Mucosa of stomach (tissue), 1 donor: ENCODE data around the gene ADAM8.

Source experiments
- H3K27me3 ChIP-seq: one replicate; pipeline ENCODE4 v1.7.0; 2013; ENCODE audit warnings: mild to moderate bottlenecking, low read length; ENCODE audit not compliant: control insufficient read depth, insufficient read depth
- H3K36me3 ChIP-seq: one replicate; pipeline ENCODE4 v1.7.0; 2013; ENCODE audit warnings: low read length; ENCODE audit not compliant: control insufficient read depth, insufficient read depth
- H3K4me1 ChIP-seq: one replicate; pipeline ENCODE4 v1.7.0; 2013; ENCODE audit warnings: mild to moderate bottlenecking, low read length; ENCODE audit not compliant: control insufficient read depth, insufficient read depth
- H3K4me3 ChIP-seq: one replicate; pipeline ENCODE4 v1.7.0; 2013; ENCODE audit warnings: low read length
- H3K9ac ChIP-seq: one replicate; pipeline ENCODE4 v1.7.0; 2013; ENCODE audit warnings: mild to moderate bottlenecking, low read length, moderate library complexity
- H3K9me3 ChIP-seq: one replicate; pipeline ENCODE4 v1.7.0; 2013; ENCODE audit warnings: mild to moderate bottlenecking, low read length, moderate library complexity; ENCODE audit not compliant: control insufficient read depth
- donor health status: Pancreatic carcinoma.

The ADAM8 gene

DNA sequence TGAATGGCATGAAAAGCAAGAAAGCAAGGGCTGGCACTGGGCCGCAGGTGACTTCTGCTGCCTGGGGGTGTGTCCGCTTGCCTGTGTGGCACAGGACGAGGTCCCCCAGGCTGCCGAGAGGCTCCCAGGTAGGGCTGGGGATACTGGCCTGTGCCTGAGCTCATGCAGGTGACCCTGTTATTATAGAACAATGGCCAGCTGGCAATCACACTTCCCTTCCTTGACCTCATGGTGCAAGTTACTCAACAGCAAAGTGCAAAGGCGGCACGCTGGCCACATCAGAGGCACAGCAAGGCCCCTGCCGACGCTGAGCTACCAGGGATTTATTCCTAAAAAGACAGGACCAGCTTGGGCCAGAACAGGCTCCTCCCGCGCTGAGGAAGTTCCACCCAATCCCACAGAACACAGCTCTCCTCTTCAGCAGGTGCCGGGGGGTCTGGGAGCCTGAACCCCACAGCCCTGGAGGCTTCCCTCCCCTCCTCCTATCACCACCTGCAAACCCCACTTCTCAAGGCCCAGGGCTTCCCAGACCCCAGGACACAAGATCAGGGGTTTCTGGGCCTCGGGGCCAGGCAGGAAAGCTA is 1.4 kb upstream of the ADAM8 start:
- Histone ChIP-seq H3K9ac (peak overlapping the region; percentile 60), H3K36me3 (peaks cover 6% of the 10 kb centered on the region), H3K4me1 (peaks cover 54% of the 10 kb centered on the region), H3K27me3 (peaks cover 16% of the 10 kb centered on the region), H3K4me3 (peak overlapping the region; percentile 15), H3K9me3 (no peaks in the 10 kb centered on the region)

- H3K4me1 ChIP-seq, result peaks cover 54% of the 10 kb centered on the region
- H3K36me3 ChIP-seq, result peaks cover 6% of the 10 kb centered on the region
Observed at GRCh38 chr10:133277277-133277992, 767 bp upstream of the ADAM8 start.

DNA sequence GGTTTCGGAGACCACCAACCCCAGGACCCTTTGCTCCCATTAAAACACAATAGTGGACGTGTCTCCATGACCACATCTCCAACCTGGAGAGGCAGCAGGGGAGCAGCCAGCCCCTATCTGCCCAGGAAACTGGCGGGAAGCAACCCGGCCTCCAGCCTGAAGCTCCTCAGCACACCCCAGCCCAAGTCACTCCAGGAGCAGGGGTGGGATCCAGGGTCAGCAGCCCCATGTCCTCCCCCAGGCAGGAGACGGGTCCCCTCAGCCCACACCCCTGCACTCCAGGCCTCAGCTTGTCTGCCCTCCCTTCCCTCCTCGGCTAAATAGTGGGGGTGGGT is 601 bp downstream of the ADAM8 start:
- Histone ChIP-seq H3K9me3 (no peaks in the 10 kb centered on the region), H3K27me3 (peaks cover 16% of the 10 kb centered on the region), H3K9ac (peak overlapping the region; percentile 71), H3K4me1 (peaks cover 54% of the 10 kb centered on the region), H3K36me3 (peaks cover 6% of the 10 kb centered on the region), H3K4me3 (peak overlapping the region; percentile 14)

More at GRCh38 chr10:133277277-133277992, 767 bp upstream of the ADAM8 start:
- Histone ChIP-seq H3K4me3 (no peak overlapping the region), H3K9ac (no peak overlapping the region), H3K9me3 (no peaks in the 10 kb centered on the region), H3K27me3 (peaks cover 16% of the 10 kb centered on the region)

GRCh38 chr10:133275684-133276092 is 980 bp downstream of the ADAM8 start:
- H3K36me3 ChIP-seq, result peaks cover 6% of the 10 kb centered on the region
- peak overlapping the region; percentile 14 for H3K4me3 ChIP-seq
- H3K4me1 ChIP-seq, result peaks cover 54% of the 10 kb centered on the region
- H3K9me3 ChIP-seq, result no peaks in the 10 kb centered on the region
- peaks cover 16% of the 10 kb centered on the region for H3K27me3 ChIP-seq
- H3K9ac ChIP-seq, result peak overlapping the region; percentile 71

GRCh38 chr10:133274751-133275683 is 1.7 kb downstream of the ADAM8 start:
- Histone ChIP-seq H3K27me3 (peaks cover 16% of the 10 kb centered on the region), H3K9ac (peak overlapping the region; percentile 71), H3K9me3 (no peaks in the 10 kb centered on the region), H3K36me3 (peaks cover under 1% of the 10 kb centered on the region), H3K4me1 (peaks cover 50% of the 10 kb centered on the region), H3K4me3 (peak overlapping the region; percentile 14)

- peaks cover 41% of the 10 kb centered on the region for H3K4me1 ChIP-seq
- H3K4me3 ChIP-seq, result no peak overlapping the region
- H3K9ac ChIP-seq, result no peak overlapping the region
- no peaks in the 10 kb centered on the region for H3K36me3 ChIP-seq
- H3K9me3 ChIP-seq, result no peaks in the 10 kb centered on the region
- H3K27me3 ChIP-seq, result peaks cover 16% of the 10 kb centered on the region
Observed at GRCh38 chr10:133273534-133274143, 3.0 kb downstream of the ADAM8 start.

DNA sequence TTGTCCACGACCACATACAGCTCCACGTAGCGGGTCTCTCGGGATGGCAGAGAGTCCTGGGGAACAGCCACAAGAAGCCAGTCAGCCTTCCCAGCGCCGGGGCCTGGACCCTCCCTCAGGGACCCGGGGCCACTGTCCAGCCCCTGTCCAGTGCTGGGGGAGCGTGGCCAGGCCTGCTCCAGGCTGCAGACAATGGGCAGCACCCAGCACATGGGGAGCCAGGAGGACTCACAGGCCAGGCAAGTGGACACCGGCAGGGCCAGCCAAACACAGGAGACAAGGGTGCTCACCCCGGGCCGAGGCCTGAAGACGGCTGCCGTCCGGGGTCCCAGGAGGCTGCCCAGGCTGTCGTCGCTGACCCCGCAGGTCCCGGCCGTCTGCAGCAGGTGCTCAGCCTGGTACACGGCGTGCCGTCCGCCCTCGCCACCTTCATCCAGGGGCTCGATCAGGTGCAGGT is 3.7 kb downstream of the ADAM8 start:
- Histone ChIP-seq H3K9me3 (no peaks in the 10 kb centered on the region), H3K36me3 (no peaks in the 10 kb centered on the region), H3K4me1 (peaks cover 35% of the 10 kb centered on the region), H3K4me3 (no peak overlapping the region), H3K9ac (no peak overlapping the region), H3K27me3 (peaks cover 16% of the 10 kb centered on the region)

- Histone ChIP-seq H3K36me3 (no peaks in the 10 kb centered on the region), H3K9ac (no peak overlapping the region)
Observed at GRCh38 chr10:133272301-133272963, 4.2 kb downstream of the ADAM8 start.

DNA sequence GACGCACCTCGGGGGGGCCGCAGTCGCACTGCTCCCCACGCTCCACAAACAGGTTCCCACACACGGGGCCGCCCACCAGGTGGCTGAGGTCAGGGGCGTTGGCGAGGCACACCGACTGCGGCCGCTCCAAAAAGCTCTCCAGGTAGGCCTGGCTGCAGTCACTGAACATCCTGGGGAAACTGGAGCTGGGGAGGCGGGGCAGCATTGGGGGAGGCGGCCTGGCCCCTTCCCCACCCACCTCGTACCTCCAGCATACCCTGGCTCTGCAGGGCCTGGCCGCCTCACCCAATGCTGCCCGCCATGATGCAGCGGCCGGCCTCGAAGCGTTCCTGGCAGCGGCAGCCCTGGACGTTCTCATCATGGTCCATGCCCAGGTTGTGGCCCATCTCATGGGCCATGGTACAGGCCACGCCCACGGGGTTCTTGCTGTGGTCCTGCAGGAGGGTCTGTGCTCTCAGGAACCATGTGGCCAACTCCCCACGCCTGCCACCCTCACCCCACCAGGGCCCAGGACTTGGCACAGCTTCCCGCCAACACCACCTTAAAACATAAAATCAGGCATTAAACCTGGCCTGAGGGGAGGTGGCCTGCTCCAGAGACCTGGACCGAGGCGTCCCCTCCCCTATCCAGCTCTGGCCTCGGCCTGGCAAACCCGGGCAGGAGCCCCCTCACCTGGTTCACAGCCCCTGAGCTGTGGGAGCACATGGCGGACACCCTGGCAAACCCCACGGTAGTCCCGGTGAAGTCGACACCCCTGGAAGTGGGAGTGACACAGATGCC is 5.0 kb downstream of the ADAM8 start:
- no peaks in the 10 kb centered on the region for H3K36me3 ChIP-seq
- H3K9me3 ChIP-seq, result no peaks in the 10 kb centered on the region
- no peak overlapping the region for H3K4me3 ChIP-seq
- peaks cover 12% of the 10 kb centered on the region for H3K27me3 ChIP-seq
- no peak overlapping the region for H3K9ac ChIP-seq
- H3K4me1 ChIP-seq, result peaks cover 22% of the 10 kb centered on the region

More at GRCh38 chr10:133272301-133272963, 4.2 kb downstream of the ADAM8 start:
- Histone ChIP-seq H3K4me1 (peaks cover 29% of the 10 kb centered on the region), H3K9me3 (no peaks in the 10 kb centered on the region), H3K27me3 (peaks cover 16% of the 10 kb centered on the region), H3K4me3 (no peak overlapping the region)

- Histone ChIP-seq H3K4me1 (peaks cover 14% of the 10 kb centered on the region), H3K9me3 (no peaks in the 10 kb centered on the region), H3K36me3 (no peaks in the 10 kb centered on the region), H3K27me3 (peaks cover 4% of the 10 kb centered on the region), H3K9ac (no peak overlapping the region), H3K4me3 (no peak overlapping the region)
Observed at GRCh38 chr10:133270773-133271297, 5.8 kb downstream of the ADAM8 start.
